ENCODE data around the gene CELF5. TPM values are rescaled to one million over a fixed set of nuclear protein-coding genes. Genes with fewer than 3 reads are reported as not detected.

CELF5 gene
- total RNA-seq, 1 experiment from 2014 or later: 1.2 TPM

DNA sequence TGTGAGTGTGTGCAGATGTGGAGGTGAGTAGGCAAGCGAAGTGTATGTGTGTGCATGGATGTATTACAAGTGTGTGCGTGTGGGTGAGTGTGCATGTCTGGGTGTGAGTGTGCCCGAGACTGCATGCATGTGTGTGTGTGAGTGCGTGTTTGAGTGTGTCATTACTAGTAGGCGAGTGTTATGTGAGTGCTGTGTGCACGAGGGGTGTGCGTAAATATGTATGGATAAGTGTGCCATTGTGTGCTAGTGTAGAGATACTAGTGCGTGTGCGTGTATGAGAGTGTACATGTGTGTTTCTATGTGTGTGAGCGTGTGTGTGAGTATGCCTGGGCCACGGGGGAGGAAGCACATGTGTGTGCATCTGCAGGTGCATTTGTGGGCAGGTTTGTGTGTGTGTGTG is 53.8 kb downstream of the CELF5 start:
- Histone ChIP-seq H3K36me3 (ENCODE audit: control insufficient read depth, insufficient read depth, low read length) (no peaks in the 10 kb centered on the region), H3K4me1 (ENCODE audit: control insufficient read depth, insufficient read depth, low read length) (peaks cover 3% of the 10 kb centered on the region; the same call in 1 of the 2 replicates), H3K27me3 (ENCODE audit: control insufficient read depth, insufficient read depth, low read length) (no peaks in the 10 kb centered on the region), H3K4me3 (ENCODE audit: low read depth in 2 of 2, low read length in 2 of 2) (no peak overlapping the region), H3K9me3 (ENCODE audit: control insufficient read depth, insufficient read depth, low read depth, low read length) (no peaks in the 10 kb centered on the region), H3K27ac (ENCODE audit: low read length) (no peak overlapping the region)
- TF ChIP-seq TCF7L2 (IDR thresholded peaks at IDR 0.05; ENCODE audit: low read depth, low read length): no peak
- TF ChIP-seq SIN3A (IDR thresholded peaks at IDR 0.05; ENCODE audit: borderline replicate concordance, insufficient read depth, low read depth, low read length): no peak
- TF ChIP-seq, protein P1, sequence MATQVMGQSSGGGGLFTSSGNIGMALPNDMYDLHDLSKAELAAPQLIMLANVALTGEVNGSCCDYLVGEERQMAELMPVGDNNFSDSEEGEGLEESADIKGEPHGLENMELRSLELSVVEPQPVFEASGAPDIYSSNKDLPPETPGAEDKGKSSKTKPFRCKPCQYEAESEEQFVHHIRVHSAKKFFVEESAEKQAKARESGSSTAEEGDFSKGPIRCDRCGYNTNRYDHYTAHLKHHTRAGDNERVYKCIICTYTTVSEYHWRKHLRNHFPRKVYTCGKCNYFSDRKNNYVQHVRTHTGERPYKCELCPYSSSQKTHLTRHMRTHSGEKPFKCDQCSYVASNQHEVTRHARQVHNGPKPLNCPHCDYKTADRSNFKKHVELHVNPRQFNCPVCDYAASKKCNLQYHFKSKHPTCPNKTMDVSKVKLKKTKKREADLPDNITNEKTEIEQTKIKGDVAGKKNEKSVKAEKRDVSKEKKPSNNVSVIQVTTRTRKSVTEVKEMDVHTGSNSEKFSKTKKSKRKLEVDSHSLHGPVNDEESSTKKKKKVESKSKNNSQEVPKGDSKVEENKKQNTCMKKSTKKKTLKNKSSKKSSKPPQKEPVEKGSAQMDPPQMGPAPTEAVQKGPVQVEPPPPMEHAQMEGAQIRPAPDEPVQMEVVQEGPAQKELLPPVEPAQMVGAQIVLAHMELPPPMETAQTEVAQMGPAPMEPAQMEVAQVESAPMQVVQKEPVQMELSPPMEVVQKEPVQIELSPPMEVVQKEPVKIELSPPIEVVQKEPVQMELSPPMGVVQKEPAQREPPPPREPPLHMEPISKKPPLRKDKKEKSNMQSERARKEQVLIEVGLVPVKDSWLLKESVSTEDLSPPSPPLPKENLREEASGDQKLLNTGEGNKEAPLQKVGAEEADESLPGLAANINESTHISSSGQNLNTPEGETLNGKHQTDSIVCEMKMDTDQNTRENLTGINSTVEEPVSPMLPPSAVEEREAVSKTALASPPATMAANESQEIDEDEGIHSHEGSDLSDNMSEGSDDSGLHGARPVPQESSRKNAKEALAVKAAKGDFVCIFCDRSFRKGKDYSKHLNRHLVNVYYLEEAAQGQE (IDR thresholded peaks at IDR 0.05; ENCODE audit: insufficient read depth in 1 of 2, low read depth in 2 of 2, low read length in 1 of 2): no peak
- no peak for TF ChIP-seq POLR2AphosphoS5 (IDR thresholded peaks at IDR 0.05; ENCODE audit: low read depth, low read length)
- TF ChIP-seq, protein P2, sequence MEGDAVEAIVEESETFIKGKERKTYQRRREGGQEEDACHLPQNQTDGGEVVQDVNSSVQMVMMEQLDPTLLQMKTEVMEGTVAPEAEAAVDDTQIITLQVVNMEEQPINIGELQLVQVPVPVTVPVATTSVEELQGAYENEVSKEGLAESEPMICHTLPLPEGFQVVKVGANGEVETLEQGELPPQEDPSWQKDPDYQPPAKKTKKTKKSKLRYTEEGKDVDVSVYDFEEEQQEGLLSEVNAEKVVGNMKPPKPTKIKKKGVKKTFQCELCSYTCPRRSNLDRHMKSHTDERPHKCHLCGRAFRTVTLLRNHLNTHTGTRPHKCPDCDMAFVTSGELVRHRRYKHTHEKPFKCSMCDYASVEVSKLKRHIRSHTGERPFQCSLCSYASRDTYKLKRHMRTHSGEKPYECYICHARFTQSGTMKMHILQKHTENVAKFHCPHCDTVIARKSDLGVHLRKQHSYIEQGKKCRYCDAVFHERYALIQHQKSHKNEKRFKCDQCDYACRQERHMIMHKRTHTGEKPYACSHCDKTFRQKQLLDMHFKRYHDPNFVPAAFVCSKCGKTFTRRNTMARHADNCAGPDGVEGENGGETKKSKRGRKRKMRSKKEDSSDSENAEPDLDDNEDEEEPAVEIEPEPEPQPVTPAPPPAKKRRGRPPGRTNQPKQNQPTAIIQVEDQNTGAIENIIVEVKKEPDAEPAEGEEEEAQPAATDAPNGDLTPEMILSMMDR (IDR thresholded peaks at IDR 0.05): no peak
- BruUV-seq (replicated peaks): no TSS peak
- DNase-seq (ENCODE audit: low read depth, low spot score): no peak
- intact Hi-C loops (cut with micrococcal nuclease; ENCODE audit: unreplicated experiment) (no loop called here), in situ Hi-C loops (cut with HindIII; ENCODE audit: low pct_unique_long_range_greater_than_20kb, low sequenced_read_pairs) (no loop called here)
- no peak for ATAC-seq
- ChIA-PET CTCF (no interaction called here), POLR2A (no interaction called here)

DNA sequence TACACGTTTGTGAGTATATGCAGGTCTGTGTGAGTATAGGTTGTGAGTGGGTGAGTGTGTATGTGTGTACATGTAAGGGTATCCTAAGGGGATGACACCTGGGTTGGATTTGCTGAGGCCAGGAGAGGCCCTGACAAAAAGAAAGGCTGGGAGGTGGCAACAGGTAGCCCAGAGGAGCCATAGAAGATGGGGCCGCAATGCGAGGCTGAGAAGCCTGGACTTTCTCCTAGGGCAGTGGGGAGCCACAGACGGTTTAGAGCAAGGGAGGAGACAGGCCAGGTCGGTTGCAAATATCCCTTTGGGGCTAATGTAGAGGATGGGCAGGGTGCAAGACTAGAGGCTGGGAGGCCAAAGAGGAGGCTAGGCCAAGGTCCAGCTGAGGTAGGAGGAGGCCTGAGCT is 54.3 kb downstream of the CELF5 start:
- H3K27me3 ChIP-seq (ENCODE audit: control insufficient read depth, insufficient read depth, low read length): no peaks in the 10 kb centered on the region
- intact Hi-C loops (cut with micrococcal nuclease; ENCODE audit: unreplicated experiment) (no loop called here), in situ Hi-C loops (cut with HindIII; ENCODE audit: low pct_unique_long_range_greater_than_20kb, low sequenced_read_pairs) (no loop called here)
- no peak overlapping the region for H3K4me3 ChIP-seq (ENCODE audit: low read depth in 2 of 2, low read length in 2 of 2)
- BruUV-seq (replicated peaks): no TSS peak
- H3K36me3 ChIP-seq (ENCODE audit: control insufficient read depth, insufficient read depth, low read length): no peaks in the 10 kb centered on the region
- CTCF ChIA-PET: interaction anchor here (0.6 kb wide), 1 partner anchor 44 kb away, joined by 5 read pairs; no protein-coding TSS in a partner anchor
- POLR2A ChIA-PET: interaction anchor here (0.6 kb wide), 1 partner anchor 222 kb away, joined by 6 read pairs; the partner anchor contains the start of gene DOHH
- no peak for DNase-seq (ENCODE audit: low read depth, low spot score)
- ATAC-seq: no peak
- peaks cover 3% of the 10 kb centered on the region; the same call in 1 of the 2 replicates for H3K4me1 ChIP-seq (ENCODE audit: control insufficient read depth, insufficient read depth, low read length)
- TF ChIP-seq SIN3A (IDR thresholded peaks at IDR 0.05; ENCODE audit: borderline replicate concordance, insufficient read depth, low read depth, low read length): no peak
- TF ChIP-seq, protein P1 (IDR thresholded peaks at IDR 0.05; ENCODE audit: insufficient read depth in 1 of 2, low read depth in 2 of 2, low read length in 1 of 2): no peak
- TF ChIP-seq POLR2AphosphoS5 (IDR thresholded peaks at IDR 0.05; ENCODE audit: low read depth, low read length): no peak
- TF ChIP-seq, protein P2 (IDR thresholded peaks at IDR 0.05): no peak
- no peak for TF ChIP-seq TCF7L2 (IDR thresholded peaks at IDR 0.05; ENCODE audit: low read depth, low read length)
- H3K9me3 ChIP-seq (ENCODE audit: control insufficient read depth, insufficient read depth, low read depth, low read length): no peaks in the 10 kb centered on the region
- H3K27ac ChIP-seq (ENCODE audit: low read length): no peak overlapping the region
